ENCODE measurements around the gene MCM10.

The MCM10 gene

GRCh38 chr10:13193637-13194036 is 32.3 kb downstream of the MCM10 start:
- H3K4me3 ChIP-seq (ENCODE audit: low read length): no peak overlapping the region
- DNase-seq (ENCODE audit: low read depth): no peak
- TF ChIP-seq CTCF (conservative IDR thresholded peaks at IDR 0.05; ENCODE audit: low read depth, low read length): no peak

GRCh38 chr10:13195016-13195415 is 33.7 kb downstream of the MCM10 start:
- H3K4me3 ChIP-seq (ENCODE audit: low read length): no peak overlapping the region
- TF ChIP-seq CTCF (conservative IDR thresholded peaks at IDR 0.05; ENCODE audit: low read depth, low read length): no peak
- DNase-seq (ENCODE audit: low read depth): no peak

- DNase-seq (ENCODE audit: low read depth): no peak
- TF ChIP-seq CTCF (conservative IDR thresholded peaks at IDR 0.05; ENCODE audit: low read depth, low read length): no peak
- H3K4me3 ChIP-seq (ENCODE audit: low read length): no peak overlapping the region
These were observed 39.8 kb downstream of the MCM10 start for GRCh38 chr10:13201132-13201531.

- no peak for DNase-seq (ENCODE audit: low read depth)
- H3K4me3 ChIP-seq (ENCODE audit: low read length): no peak overlapping the region
- no peak for TF ChIP-seq CTCF (conservative IDR thresholded peaks at IDR 0.05; ENCODE audit: low read depth, low read length)
These were observed 44.7 kb downstream of the MCM10 start for GRCh38 chr10:13206091-13206490.

- peak; percentile 69 for TF ChIP-seq CTCF (conservative IDR thresholded peaks at IDR 0.05; ENCODE audit: low read depth, low read length)
- DNase-seq (ENCODE audit: low read depth): peak; percentile 15
- H3K4me3 ChIP-seq (ENCODE audit: low read length): no peak overlapping the region
These were observed 45.4 kb downstream of the MCM10 start for GRCh38 chr10:13206546-13207443.

GRCh38 chr10:13213163-13213562 is 51.8 kb downstream of the MCM10 start:
- no peak for TF ChIP-seq CTCF (conservative IDR thresholded peaks at IDR 0.05; ENCODE audit: low read depth, low read length)
- no peak for DNase-seq (ENCODE audit: low read depth)
- H3K4me3 ChIP-seq (ENCODE audit: low read length): no peak overlapping the region

- no peak overlapping the region for H3K4me3 ChIP-seq (ENCODE audit: low read length)
- no peak for TF ChIP-seq CTCF (conservative IDR thresholded peaks at IDR 0.05; ENCODE audit: low read depth, low read length)
- DNase-seq (ENCODE audit: low read depth): no peak
These were observed 57.5 kb downstream of the MCM10 start for GRCh38 chr10:13218878-13219277.
